ENCODE results near the gene ATAD3C. TPM values are rescaled to one million over a fixed set of nuclear protein-coding genes. Genes with fewer than 3 reads are reported as not detected.
"Not testable (repeated sequence)": the region's sequence is repeated elsewhere in the genome, so short reads cannot be mapped to it uniquely, and the experiment has no call there.

Gene ATAD3C
- polyA plus RNA-seq, 1 of the 3 experiments (the other 2 are of a cell fraction), result 0.38 TPM

DNA sequence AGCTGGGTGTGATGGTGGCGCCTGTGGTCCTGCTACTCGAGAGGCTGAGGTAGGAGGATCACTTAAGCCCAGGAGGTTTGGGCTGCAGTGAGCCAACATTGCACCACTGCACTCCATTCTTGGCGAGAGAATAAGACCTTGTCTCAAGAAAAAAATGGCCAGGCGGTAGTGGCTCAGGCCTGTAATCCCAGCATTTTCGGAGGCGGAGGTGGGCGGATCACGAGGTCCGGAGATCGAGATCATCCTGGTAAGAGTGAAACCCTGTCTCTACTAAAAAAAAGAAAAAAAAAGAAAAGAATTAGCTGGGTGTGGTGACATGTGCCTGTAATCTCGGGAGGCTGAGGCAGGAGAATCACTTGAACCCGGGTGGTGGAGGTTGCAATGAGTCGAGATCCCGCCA lies 33.4 kb downstream of the ATAD3C start:
- Histone ChIP-seq H3K4me2 (no peak overlapping the region), H3K36me3 (replicated peaks in 1 of 2; ENCODE audit: control insufficient read depth in 1 of 2, insufficient read depth in 2 of 2, low read length in 1 of 2) (peaks cover 3 to 26% of the 10 kb centered on the region in 2 experiments), H3K9me2 (no peaks in the 10 kb centered on the region), H3K4me3 (ENCODE audit: low read depth in 2 of 2, low read length in 1 of 2) (no peak overlapping the region), H3K27ac (ENCODE audit: low read depth in 2 of 2, low read length in 1 of 2) (no peak overlapping the region), H4K20me1 (ENCODE audit: insufficient read depth) (no peaks in the 10 kb centered on the region), H3K9ac (no peak overlapping the region), H3K27me3 (ENCODE audit: insufficient read depth) (no peaks in the 10 kb centered on the region), H3K4me1 (ENCODE audit: control insufficient read depth in 1 of 2, insufficient read depth in 2 of 2, low read depth in 1 of 2, low read length in 1 of 2) (no peaks in the 10 kb centered on the region), H2AFZ (ENCODE audit: low read depth) (no peak overlapping the region), H3K9me3 (no peaks in the 10 kb centered on the region), H3F3A (replicated peaks; ENCODE audit: insufficient read depth) (no peaks in the 10 kb centered on the region), H3K79me2 (ENCODE audit: insufficient read depth) (peaks cover 17% of the 10 kb centered on the region; the same call in 1 of the 2 replicates)
- DNase-seq, result no peak
- 94% methylated on average over 14 of the region's 14 CpGs for WGBS (ENCODE audit: low lambda C conversion rate)
- CTCF ChIA-PET, result no interaction called here
- POLR2A ChIA-PET, result no interaction called here
- no peak for TF ChIP-seq ELF1 (IDR thresholded peaks at IDR 0.05)
- no peak for TF ChIP-seq TAF1 (IDR thresholded peaks at IDR 0.05; ENCODE audit: borderline replicate concordance, low read depth, low read length)
- no peak for TF ChIP-seq TEAD4 (IDR thresholded peaks at IDR 0.05; ENCODE audit: borderline replicate concordance, insufficient read depth)
- TF ChIP-seq FOSL2 (IDR thresholded peaks at IDR 0.05; ENCODE audit: borderline replicate concordance, low read depth), result no peak
- TF ChIP-seq GATA2 (CRISPR knock-in tag; IDR thresholded peaks at IDR 0.05), result no peak
- no peak for TF ChIP-seq TCF12 (IDR thresholded peaks at IDR 0.05)
- no peak for TF ChIP-seq NRF1 (IDR thresholded peaks at IDR 0.05; ENCODE audit: low read depth, low read length)

DNA sequence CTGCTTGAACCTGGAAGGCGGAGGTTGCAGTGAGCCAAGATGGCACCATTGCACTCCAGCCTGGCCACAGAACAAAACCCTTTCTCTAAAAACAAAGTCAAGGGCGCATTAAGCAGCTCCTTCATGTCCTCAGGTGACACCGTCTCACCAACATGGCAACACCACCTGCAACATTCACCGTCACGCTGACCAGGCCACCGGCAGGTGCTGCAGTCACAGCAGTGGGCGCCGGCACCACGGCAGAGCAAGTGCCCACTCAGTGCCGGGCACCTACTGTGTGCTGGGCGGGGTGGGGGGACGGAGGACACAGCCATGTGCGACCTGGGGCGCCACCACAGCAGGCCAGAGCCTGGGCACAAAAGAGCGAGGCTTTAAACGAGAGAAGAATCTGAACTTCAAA lies 34.2 kb downstream of the ATAD3C start:
- Histone ChIP-seq H3K36me3 (replicated peaks in 1 of 2; ENCODE audit: control insufficient read depth in 1 of 2, insufficient read depth in 2 of 2, low read length in 1 of 2) (peaks cover 3 to 21% of the 10 kb centered on the region in 2 experiments), H3K4me1 (ENCODE audit: control insufficient read depth in 1 of 2, insufficient read depth in 2 of 2, low read depth in 1 of 2, low read length in 1 of 2) (no peaks in the 10 kb centered on the region), H2AFZ (ENCODE audit: low read depth) (no peak overlapping the region), H3F3A (replicated peaks; ENCODE audit: insufficient read depth) (no peaks in the 10 kb centered on the region), H3K27me3 (ENCODE audit: insufficient read depth) (no peaks in the 10 kb centered on the region), H3K27ac (ENCODE audit: low read depth in 2 of 2, low read length in 1 of 2) (no peak overlapping the region), H4K20me1 (ENCODE audit: insufficient read depth) (no peaks in the 10 kb centered on the region), H3K9me3 (no peaks in the 10 kb centered on the region), H3K4me2 (no peak overlapping the region), H3K4me3 (ENCODE audit: low read depth in 2 of 2, low read length in 1 of 2) (no peak overlapping the region), H3K9me2 (no peaks in the 10 kb centered on the region), H3K9ac (no peak overlapping the region), H3K79me2 (ENCODE audit: insufficient read depth) (peaks cover 11% of the 10 kb centered on the region; the same call in 1 of the 2 replicates)
- 94% methylated on average over 9 of the region's 16 CpGs for WGBS (ENCODE audit: low lambda C conversion rate)
- TF ChIP-seq EZH2phosphoT487 (IDR thresholded peaks at IDR 0.05; ENCODE audit: borderline replicate concordance, low read depth) (no peak), CHD2 (IDR thresholded peaks at IDR 0.05; ENCODE audit: low read length, partially characterized antibody) (no peak)
- ChIA-PET POLR2A (interaction anchor here (0.6 kb wide), 1 partner anchor 72 kb away, joined by 3 read pairs; no protein-coding TSS in a partner anchor), CTCF (interaction anchor here (1.2 kb wide), 1 partner anchor 22 kb away, joined by 3 read pairs; no protein-coding TSS in a partner anchor)
- DNase-seq, result no peak

DNA sequence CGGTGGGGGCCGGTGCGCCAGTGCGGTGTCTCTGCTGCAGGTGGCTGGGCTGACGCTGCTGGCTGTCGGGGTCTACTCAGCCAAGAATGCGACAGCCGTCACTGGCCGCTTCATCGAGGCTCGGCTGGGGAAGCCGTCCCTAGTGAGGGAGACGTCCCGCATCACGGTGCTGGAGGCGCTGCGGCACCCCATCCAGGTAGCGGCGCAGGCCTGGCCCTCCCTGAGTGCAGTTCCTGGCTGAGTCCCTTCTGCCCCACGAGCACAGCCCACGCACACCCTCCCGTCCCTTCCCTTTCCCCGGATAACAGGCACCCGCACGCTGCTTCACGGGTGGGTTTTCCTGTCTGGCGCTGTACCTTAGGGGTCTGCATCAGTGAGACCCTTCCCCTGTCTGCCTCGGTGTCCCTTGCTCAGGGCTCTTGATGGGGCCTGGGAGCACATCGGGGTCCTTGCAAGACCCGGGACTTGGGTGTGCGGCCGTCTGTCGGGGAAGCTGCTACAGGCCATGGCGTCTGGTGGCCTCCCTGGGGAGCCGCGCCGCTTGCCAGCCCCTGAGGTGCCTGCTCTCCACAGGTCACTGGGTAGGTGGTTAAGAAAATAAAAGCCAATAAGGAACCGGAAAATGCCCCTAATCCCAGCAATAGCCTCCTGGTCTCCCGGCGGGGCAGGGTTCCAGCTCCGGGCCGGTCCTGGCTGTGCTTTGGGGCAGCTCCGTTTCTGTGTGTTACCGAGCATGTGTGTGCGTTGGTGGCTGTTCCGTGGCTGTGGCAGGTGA lies 35.7 kb downstream of the ATAD3C start:
- H3K27me3 ChIP-seq (ENCODE audit: insufficient read depth); H3F3A ChIP-seq (replicated peaks; ENCODE audit: insufficient read depth); H3K4me3 ChIP-seq (ENCODE audit: low read depth in 2 of 2, low read length in 1 of 2); H4K20me1 ChIP-seq (ENCODE audit: insufficient read depth); H3K4me2 ChIP-seq; H3K4me1 ChIP-seq (ENCODE audit: control insufficient read depth in 1 of 2, insufficient read depth in 2 of 2, low read depth in 1 of 2, low read length in 1 of 2); H3K9me3 ChIP-seq; DNase-seq; H3K9ac ChIP-seq; H3K9me2 ChIP-seq; H3K79me2 ChIP-seq (ENCODE audit: insufficient read depth); POLR2A ChIA-PET; H2AFZ ChIP-seq (ENCODE audit: low read depth); H3K27ac ChIP-seq (ENCODE audit: low read depth in 2 of 2, low read length in 1 of 2): not testable (repeated sequence)
- WGBS (ENCODE audit: low lambda C conversion rate), result 96% methylated on average over 18 of the region's 46 CpGs
- CTCF ChIA-PET, result interaction anchor here (1.2 kb wide), 1 partner anchor 20 kb away, joined by 3 read pairs; no protein-coding TSS in a partner anchor
- peaks cover 3 to 22% of the 10 kb centered on the region in 2 experiments for H3K36me3 ChIP-seq (replicated peaks in 1 of 2; ENCODE audit: control insufficient read depth in 1 of 2, insufficient read depth in 2 of 2, low read length in 1 of 2)

DNA sequence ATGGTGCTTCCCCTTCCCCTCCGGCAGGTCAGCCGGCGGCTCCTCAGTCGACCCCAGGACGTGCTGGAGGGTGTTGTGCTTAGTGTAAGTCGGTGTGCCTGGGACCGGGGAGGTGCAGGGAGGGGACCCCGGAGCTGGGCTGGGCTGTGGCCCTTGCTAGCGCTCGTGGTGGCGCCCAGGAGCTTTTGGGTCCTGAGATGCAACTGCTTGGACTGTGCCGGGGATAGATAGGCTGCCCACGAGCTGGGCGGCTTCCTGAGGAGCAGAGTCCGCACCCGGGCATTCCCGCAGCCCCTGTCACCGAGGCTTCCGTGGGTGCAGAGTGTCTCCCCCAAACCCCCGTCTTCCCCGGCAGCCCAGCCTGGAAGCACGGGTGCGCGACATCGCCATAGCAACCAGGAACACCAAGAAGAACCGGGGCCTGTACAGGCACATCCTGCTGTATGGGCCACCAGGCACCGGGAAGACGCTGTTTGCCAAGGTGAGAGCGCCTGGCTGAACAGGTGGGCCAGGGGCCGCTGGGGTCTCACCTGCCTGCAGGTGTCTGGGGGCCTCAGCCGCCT lies 36.3 kb downstream of the ATAD3C start:
- H3F3A ChIP-seq (replicated peaks; ENCODE audit: insufficient read depth); H3K27me3 ChIP-seq (ENCODE audit: insufficient read depth); DNase-seq; H3K9me3 ChIP-seq; H2AFZ ChIP-seq (ENCODE audit: low read depth); CTCF ChIA-PET; POLR2A ChIA-PET; H3K4me2 ChIP-seq; H4K20me1 ChIP-seq (ENCODE audit: insufficient read depth); H3K4me3 ChIP-seq (ENCODE audit: low read depth in 2 of 2, low read length in 1 of 2); H3K4me1 ChIP-seq (ENCODE audit: control insufficient read depth in 1 of 2, insufficient read depth in 2 of 2, low read depth in 1 of 2, low read length in 1 of 2); H3K9ac ChIP-seq; H3K79me2 ChIP-seq (ENCODE audit: insufficient read depth); H3K27ac ChIP-seq (ENCODE audit: low read depth in 2 of 2, low read length in 1 of 2); H3K9me2 ChIP-seq: not testable (repeated sequence)
- peaks cover 6 to 23% of the 10 kb centered on the region in 2 experiments for H3K36me3 ChIP-seq (replicated peaks in 1 of 2; ENCODE audit: control insufficient read depth in 1 of 2, insufficient read depth in 2 of 2, low read length in 1 of 2)
- 100% methylated on average over 8 of the region's 31 CpGs for WGBS (ENCODE audit: low lambda C conversion rate)

All from SK-N-SH (cell line).